Liver (tissue), 9 donors: ENCODE data around the gene CD59. TPM values are rescaled to one million over a fixed set of nuclear protein-coding genes. Genes with fewer than 3 reads are reported as not detected.

Source experiments
- DNase-seq: peaks from one replicate; pipeline ENCODE4 v3.0.0-alpha.2; 2017; ENCODE audit warnings: low spot score
- H3K27ac ChIP-seq, 2 donors: one replicate each; pipeline ENCODE4 v1.7.0; 2013; ENCODE audit warnings: inconsistent platforms in 2 of 2, low read length in 2 of 2, control low read depth in 1 of 2, low read depth in 1 of 2, mild to moderate bottlenecking in 1 of 2
- H3K27me3 ChIP-seq, 4 donors: one replicate each; pipeline versions ENCODE4 v1.6.1 to v1.7.0; 2013; ENCODE audit warnings: low read length in 3 of 4, inconsistent platforms in 1 of 4, mild to moderate bottlenecking in 1 of 4, moderate library complexity in 1 of 4; ENCODE audit not compliant: control insufficient read depth in 4 of 4, insufficient read depth in 4 of 4
- H3K36me3 ChIP-seq, 4 donors: one replicate each; pipeline versions ENCODE4 v1.6.1 to v1.7.0; 2013; ENCODE audit warnings: low read length in 3 of 4, mild to moderate bottlenecking in 3 of 4, low read depth in 1 of 4, moderate library complexity in 1 of 4; ENCODE audit not compliant: control insufficient read depth in 4 of 4, insufficient read depth in 3 of 4
- H3K4me1 ChIP-seq, 4 donors: one replicate each; pipeline versions ENCODE4 v1.6.1 to v1.7.0; 2013; ENCODE audit warnings: low read length in 3 of 4, mild to moderate bottlenecking in 3 of 4, moderate library complexity in 1 of 4; ENCODE audit not compliant: control insufficient read depth in 4 of 4, insufficient read depth in 4 of 4
- H3K4me3 ChIP-seq, 3 donors: one replicate each; pipeline versions ENCODE4 v1.6.1 to v1.7.0; 2013; ENCODE audit warnings: low read length in 3 of 3, control low read depth in 1 of 3, low read depth in 1 of 3, mild to moderate bottlenecking in 1 of 3
- H3K9ac ChIP-seq, 2 donors: one replicate each; pipeline ENCODE4 v1.7.0; 2013; ENCODE audit warnings: low read length in 2 of 2, mild to moderate bottlenecking in 2 of 2, moderate library complexity in 2 of 2, control low read depth in 1 of 2, low read depth in 1 of 2
- H3K9me3 ChIP-seq, 4 donors: one replicate each; pipeline versions ENCODE4 v1.6.1 to v1.7.0; 2013; ENCODE audit warnings: low read length in 3 of 4; ENCODE audit not compliant: control insufficient read depth in 4 of 4
- EGR1 ChIP-seq, 2 donors: IDR thresholded peaks; 2 replicates each; pipeline ENCODE4 v1.6.1; 2016 to 2018; ENCODE audit warnings: antibody characterized with exemption in 2 of 2, low read depth in 2 of 2
- FOXA1 ChIP-seq: IDR thresholded peaks from 2 replicates; pipeline ENCODE4 v1.6.1; 2016; ENCODE audit warnings: antibody characterized with exemption
- FOXA2 ChIP-seq: IDR thresholded peaks from 2 replicates; pipeline ENCODE4 v1.6.1; 2016; ENCODE audit warnings: antibody characterized with exemption
- HNF4A ChIP-seq, 2 donors: conservative IDR thresholded peaks; 2 replicates each; pipeline ENCODE4 v1.6.1; 2016; ENCODE audit warnings: antibody characterized with exemption in 2 of 2, mild to moderate bottlenecking in 2 of 2
- JUND ChIP-seq, 2 donors: IDR thresholded peaks; 2 replicates each; pipeline ENCODE4 v1.6.1; 2016; ENCODE audit warnings: antibody characterized with exemption in 2 of 2
- RAD21 ChIP-seq, 2 donors: IDR thresholded peaks; 2 replicates each; pipeline ENCODE4 v1.6.1; 2016; ENCODE audit warnings: antibody characterized with exemption in 2 of 2, mild to moderate bottlenecking in 2 of 2
- RXRA ChIP-seq, 2 donors: IDR thresholded peaks; 2 replicates each; pipeline ENCODE4 v1.6.1; 2017 to 2018; ENCODE audit warnings: antibody characterized with exemption in 2 of 2, mild to moderate bottlenecking in 1 of 2
- SP1 ChIP-seq: IDR thresholded peaks from 2 replicates; pipeline ENCODE4 v1.6.1; 2018; ENCODE audit warnings: antibody characterized with exemption, mild to moderate bottlenecking
- TAF1 ChIP-seq: conservative IDR thresholded peaks from 2 replicates; pipeline ENCODE4 v1.6.1; 2016; ENCODE audit warnings: antibody characterized with exemption, mild to moderate bottlenecking
- YY1 ChIP-seq: IDR thresholded peaks from 2 replicates; pipeline ENCODE4 v1.6.1; 2016; ENCODE audit warnings: antibody characterized with exemption, mild to moderate bottlenecking
- WGBS: extraction: QIAGEN DNeasy Blood & Tissue Kit; methylation state at CpG from one replicate; pipeline ENCODE4 v1.1.7; 2013; 5-methylcytosine and 5-hydroxymethylcytosine counted together
- polyA plus RNA-seq, 2 donors: library from polyadenylated mRNA; stranded (reverse) in 1 of 2; unstranded in 1 of 2; fragments of 200-250 nt in 1 of 2; fragments of >200 nt in 1 of 2; fragmentation: Nextera tagmentation in 1 of 2; extraction: Ambion mirVana in 1 of 2; gene quantifications; one replicate each; pipeline versions ENCODE4 v1.2.1 to v1.2.3, GENCODE V29; 2013 to 2015
- total RNA-seq, 2 donors: library from RNA; depleted of rRNA; stranded (reverse); fragments of >200 nt; gene quantifications; one replicate each; pipeline ENCODE4 v1.2.3, GENCODE V29; 2014
- TF ChIP-seq, protein P1 (sequence below): IDR thresholded peaks from 2 replicates; pipeline ENCODE4 v1.6.1; 2016; ENCODE audit warnings: antibody characterized with exemption
- TF ChIP-seq, protein P2 (sequence below): fragments of 150-350 bp; IDR thresholded peaks from 2 replicates; pipeline ENCODE4 v1.5.1; 2017; ENCODE audit warnings: improper control_type of control experiment, low read depth, low read length; ENCODE audit not compliant: missing input control
- TF ChIP-seq, protein P3 (sequence below): IDR thresholded peaks from 2 replicates; pipeline ENCODE4 v1.6.1; 2016; ENCODE audit warnings: antibody characterized with exemption
- donor health status: healthy.
- donor health status: healthy.
- donor health status: healthy.
- donor health status: healthy.
- donor health status: healthy.

Gene CD59
- total and polyA plus RNA-seq, 4 donors: 74.2 to 181 (median 130) TPM

DNA sequence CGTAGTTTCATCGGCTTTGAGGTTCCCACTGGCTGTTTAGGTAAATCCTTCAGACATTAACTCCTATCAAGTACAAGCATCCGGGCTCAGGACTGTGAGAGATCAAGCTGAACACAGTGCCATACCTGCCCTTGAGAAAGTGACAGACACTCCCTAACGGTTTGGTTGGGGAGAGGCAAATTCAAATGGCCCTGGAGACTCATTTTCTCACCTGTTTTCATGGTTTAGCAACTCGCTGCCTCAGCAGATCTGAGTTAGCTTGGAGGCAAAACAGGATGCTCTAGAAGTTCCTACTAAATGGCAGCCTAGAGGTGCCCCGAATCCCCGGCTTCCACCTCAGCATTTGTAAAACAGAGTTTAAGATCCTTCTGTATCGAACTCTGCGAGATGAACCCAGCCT, 41.7 kb upstream of the CD59 start (continued):
- TF ChIP-seq FOXA2 (no peak), TAF1 (no peak)

DNA sequence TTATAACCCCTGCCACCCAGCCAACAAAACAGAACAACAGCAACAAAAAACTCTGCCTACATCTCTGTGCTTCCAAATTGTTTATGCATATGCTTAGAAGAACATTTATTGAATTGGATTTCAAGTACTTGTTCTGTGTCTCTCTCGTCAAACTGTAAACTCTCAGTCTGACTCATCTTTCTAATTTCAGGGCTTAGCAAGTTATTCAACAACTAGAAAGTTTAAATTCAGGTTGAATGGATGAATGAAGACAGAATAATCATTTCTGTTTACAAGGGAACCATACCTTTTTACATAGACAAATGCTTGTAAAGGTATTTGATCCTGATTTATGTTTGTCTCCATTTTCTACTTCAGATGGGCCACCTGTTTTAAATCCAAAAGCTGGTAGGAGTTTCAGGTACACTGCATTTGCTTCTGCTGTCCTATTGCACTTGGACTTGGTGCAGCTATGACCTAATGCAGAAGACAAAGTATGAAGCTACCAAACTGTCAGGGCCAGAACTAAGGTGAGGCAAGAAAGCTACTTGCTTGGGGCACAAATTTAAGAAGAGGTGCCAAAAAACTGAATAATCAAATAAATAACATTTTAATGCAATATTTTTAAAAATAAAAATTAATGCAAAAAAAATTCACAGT, 39.7 kb upstream of the CD59 start:
- no peak for DNase-seq
- Histone ChIP-seq H3K27me3 (no peaks in the 10 kb centered on the region), H3K36me3 (no peaks in the 10 kb centered on the region), H3K4me1 (peaks cover 5 to 33% (median 21%) of the 10 kb centered on the region in 4 donors), H3K27ac (no peak overlapping the region), H3K9me3 (no peaks in the 10 kb centered on the region), H3K9ac (no peak overlapping the region), H3K4me3 (no peak overlapping the region)
- TF ChIP-seq HNF4A (conservative IDR thresholded peaks at IDR 0.05): peak in 1 of 2 donors; percentile 24
- TF ChIP-seq, protein P1, sequence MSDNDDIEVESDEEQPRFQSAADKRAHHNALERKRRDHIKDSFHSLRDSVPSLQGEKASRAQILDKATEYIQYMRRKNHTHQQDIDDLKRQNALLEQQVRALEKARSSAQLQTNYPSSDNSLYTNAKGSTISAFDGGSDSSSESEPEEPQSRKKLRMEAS: no peak
- 42% methylated on average over 1 of the region's 1 CpG for WGBS

DNA sequence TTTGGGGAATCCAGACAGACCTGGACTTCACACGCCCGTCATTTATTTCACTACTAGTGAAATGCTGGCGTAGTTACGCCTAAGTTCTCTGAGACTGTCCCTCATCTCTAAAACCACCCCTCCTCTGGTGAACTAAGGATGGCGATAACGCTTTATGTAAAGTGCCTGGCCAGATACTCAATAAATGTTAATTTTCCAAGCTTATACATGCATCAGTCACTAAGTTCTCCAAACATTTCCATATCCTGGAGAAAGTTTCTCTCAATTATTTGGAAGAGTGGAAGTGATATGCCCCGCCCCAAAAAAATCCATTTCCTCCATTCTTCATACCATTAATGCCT, 39.2 kb upstream of the CD59 start:
- no peaks in the 10 kb centered on the region for H3K27me3 ChIP-seq
- WGBS: 89% methylated on average over 7 of the region's 7 CpGs
- TF ChIP-seq RXRA (IDR thresholded peaks at IDR 0.05) (no peak), FOXA1 (no peak), JUND (IDR thresholded peaks at IDR 0.05) (no peak), TAF1 (no peak), SP1 (no peak), YY1 (no peak), RAD21 (IDR thresholded peaks at IDR 0.05) (no peak), EGR1 (IDR thresholded peaks at IDR 0.05; ENCODE audit: low read depth in 2 of 2) (no peak)
- TF ChIP-seq, protein P2, sequence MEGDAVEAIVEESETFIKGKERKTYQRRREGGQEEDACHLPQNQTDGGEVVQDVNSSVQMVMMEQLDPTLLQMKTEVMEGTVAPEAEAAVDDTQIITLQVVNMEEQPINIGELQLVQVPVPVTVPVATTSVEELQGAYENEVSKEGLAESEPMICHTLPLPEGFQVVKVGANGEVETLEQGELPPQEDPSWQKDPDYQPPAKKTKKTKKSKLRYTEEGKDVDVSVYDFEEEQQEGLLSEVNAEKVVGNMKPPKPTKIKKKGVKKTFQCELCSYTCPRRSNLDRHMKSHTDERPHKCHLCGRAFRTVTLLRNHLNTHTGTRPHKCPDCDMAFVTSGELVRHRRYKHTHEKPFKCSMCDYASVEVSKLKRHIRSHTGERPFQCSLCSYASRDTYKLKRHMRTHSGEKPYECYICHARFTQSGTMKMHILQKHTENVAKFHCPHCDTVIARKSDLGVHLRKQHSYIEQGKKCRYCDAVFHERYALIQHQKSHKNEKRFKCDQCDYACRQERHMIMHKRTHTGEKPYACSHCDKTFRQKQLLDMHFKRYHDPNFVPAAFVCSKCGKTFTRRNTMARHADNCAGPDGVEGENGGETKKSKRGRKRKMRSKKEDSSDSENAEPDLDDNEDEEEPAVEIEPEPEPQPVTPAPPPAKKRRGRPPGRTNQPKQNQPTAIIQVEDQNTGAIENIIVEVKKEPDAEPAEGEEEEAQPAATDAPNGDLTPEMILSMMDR: no peak
- TF ChIP-seq, protein P1: no peak
- TF ChIP-seq, protein P3, sequence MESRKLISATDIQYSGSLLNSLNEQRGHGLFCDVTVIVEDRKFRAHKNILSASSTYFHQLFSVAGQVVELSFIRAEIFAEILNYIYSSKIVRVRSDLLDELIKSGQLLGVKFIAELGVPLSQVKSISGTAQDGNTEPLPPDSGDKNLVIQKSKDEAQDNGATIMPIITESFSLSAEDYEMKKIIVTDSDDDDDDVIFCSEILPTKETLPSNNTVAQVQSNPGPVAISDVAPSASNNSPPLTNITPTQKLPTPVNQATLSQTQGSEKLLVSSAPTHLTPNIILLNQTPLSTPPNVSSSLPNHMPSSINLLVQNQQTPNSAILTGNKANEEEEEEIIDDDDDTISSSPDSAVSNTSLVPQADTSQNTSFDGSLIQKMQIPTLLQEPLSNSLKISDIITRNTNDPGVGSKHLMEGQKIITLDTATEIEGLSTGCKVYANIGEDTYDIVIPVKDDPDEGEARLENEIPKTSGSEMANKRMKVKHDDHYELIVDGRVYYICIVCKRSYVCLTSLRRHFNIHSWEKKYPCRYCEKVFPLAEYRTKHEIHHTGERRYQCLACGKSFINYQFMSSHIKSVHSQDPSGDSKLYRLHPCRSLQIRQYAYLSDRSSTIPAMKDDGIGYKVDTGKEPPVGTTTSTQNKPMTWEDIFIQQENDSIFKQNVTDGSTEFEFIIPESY: no peak
- no peaks in the 10 kb centered on the region for H3K9me3 ChIP-seq
- H3K9ac ChIP-seq: no peak overlapping the region
- H3K36me3 ChIP-seq: no peaks in the 10 kb centered on the region
- peaks cover 7 to 37% (median 25%) of the 10 kb centered on the region in 4 donors for H3K4me1 ChIP-seq
- DNase-seq: no peak
- no peak overlapping the region for H3K4me3 ChIP-seq
- H3K27ac ChIP-seq: no peak overlapping the region
